Stimulated activated CD8-positive, alpha-beta memory T cell treated with anti-CD3 and anti-CD28 coated beads, Interleukin-2, amount 100 ng/mL, for 1 hour (primary cell): ENCODE results near the gene HSD17B14.
A peak's percentile ranks its signal among the peaks of the same experiment; 100 is the strongest.
"Not testable (repeated sequence)": the region's sequence is repeated elsewhere in the genome, so short reads cannot be mapped to it uniquely, and the experiment has no call there.

ENCODE experiments used
- DNase-seq, 2 donors: peaks; one replicate each; pipeline ENCODE4 v3.0.0-alpha.2; 2020; ENCODE audit warnings: low read depth in 2 of 2

The HSD17B14 gene

GRCh38 chr19:48798937-48799336, 37.4 kb downstream of the HSD17B14 start:
- DNase-seq: no peak

GRCh38 chr19:48797103-48797502, 39.2 kb downstream of the HSD17B14 start:
- no peak for DNase-seq

GRCh38 chr19:48796298-48797083, 39.8 kb downstream of the HSD17B14 start:
- DNase-seq: no peak

- DNase-seq: no peak
Measured at GRCh38 chr19:48795685-48796070, 40.6 kb downstream of the HSD17B14 start.

- peak; percentile 62 to 70 for DNase-seq
Measured at GRCh38 chr19:48795055-48795684, 41.1 kb downstream of the HSD17B14 start.

- DNase-seq: no peak
Measured at GRCh38 chr19:48794291-48794690, 42.0 kb downstream of the HSD17B14 start.

- no peak for DNase-seq
Measured at GRCh38 chr19:48793271-48793670, 43.0 kb downstream of the HSD17B14 start.

- not testable (repeated sequence) for DNase-seq
Measured at GRCh38 chr19:48787331-48787730, 49.0 kb downstream of the HSD17B14 start.

- not testable (repeated sequence) for DNase-seq
Measured at GRCh38 chr19:48786422-48786821, 49.9 kb downstream of the HSD17B14 start.

GRCh38 chr19:48784527-48784926, 51.8 kb downstream of the HSD17B14 start:
- no peak for DNase-seq

GRCh38 chr19:48780631-48781391, 55.5 kb downstream of the HSD17B14 start:
- DNase-seq: no peak

- no peak for DNase-seq
Measured at GRCh38 chr19:48779636-48780035, 56.7 kb downstream of the HSD17B14 start.

- no peak for DNase-seq
Measured at GRCh38 chr19:48777720-48778119, 58.6 kb downstream of the HSD17B14 start.

- no peak for DNase-seq
Measured at GRCh38 chr19:48777139-48777538, 59.2 kb downstream of the HSD17B14 start.

GRCh38 chr19:48772503-48772953, 63.8 kb downstream of the HSD17B14 start:
- DNase-seq: no peak

GRCh38 chr19:48770734-48771472, 65.4 kb downstream of the HSD17B14 start:
- DNase-seq: no peak

GRCh38 chr19:48770266-48770665, 66.0 kb downstream of the HSD17B14 start:
- no peak for DNase-seq

GRCh38 chr19:48768994-48769713, 67.1 kb downstream of the HSD17B14 start:
- no peak for DNase-seq

GRCh38 chr19:48768171-48768753, 68.0 kb downstream of the HSD17B14 start:
- not testable (repeated sequence) for DNase-seq

GRCh38 chr19:48765816-48766215, 70.5 kb downstream of the HSD17B14 start:
- not testable (repeated sequence) for DNase-seq
